Measurements from ENCODE around the gene FST.

Gene FST

GRCh38 chr5:53503562-53504218 is 23.3 kb downstream of the FST start:
- Histone ChIP-seq H3K79me2 (ENCODE audit: control insufficient read depth, low read length) (no peaks in the 10 kb centered on the region), H3K9me2 (replicated peaks; ENCODE audit: control insufficient read depth, low read length) (no peaks in the 10 kb centered on the region), H3K9me3 (ENCODE audit: control insufficient read depth, insufficient read depth, low read length) (peaks cover 4% of the 10 kb centered on the region; the same call in 1 of the 2 replicates), H3F3A (ENCODE audit: control insufficient read depth, insufficient read depth) (no peaks in the 10 kb centered on the region), H3K27ac (ENCODE audit: low read depth, low read length) (no peak overlapping the region), H3K27me3 (ENCODE audit: control insufficient read depth, low read length) (no peaks in the 10 kb centered on the region), H3K4me3 (ENCODE audit: low read length) (no peak overlapping the region), H3K36me3 (ENCODE audit: control insufficient read depth, low read length) (no peaks in the 10 kb centered on the region), H3K4me2 (ENCODE audit: low read length) (no peak overlapping the region), H4K20me1 (ENCODE audit: control insufficient read depth, insufficient read depth, low read depth, low read length) (no peaks in the 10 kb centered on the region), H3K4me1 (ENCODE audit: control insufficient read depth, low read length) (no peaks in the 10 kb centered on the region)
- TF ChIP-seq EZH2phosphoT487 (IDR thresholded peaks at IDR 0.05; ENCODE audit: borderline replicate concordance, low read length) (no peak), CTCF (IDR thresholded peaks at IDR 0.05; ENCODE audit: low read depth, low read length, poor library complexity, severe bottlenecking) (no peak)

GRCh38 chr5:53507013-53507412 is 26.6 kb downstream of the FST start:
- Histone ChIP-seq H3K4me3 (ENCODE audit: low read length) (no peak overlapping the region), H4K20me1 (ENCODE audit: control insufficient read depth, insufficient read depth, low read depth, low read length) (no peaks in the 10 kb centered on the region), H3K36me3 (ENCODE audit: control insufficient read depth, low read length) (no peaks in the 10 kb centered on the region), H3K27ac (ENCODE audit: low read depth, low read length) (no peak overlapping the region), H3F3A (ENCODE audit: control insufficient read depth, insufficient read depth) (no peaks in the 10 kb centered on the region), H3K79me2 (ENCODE audit: control insufficient read depth, low read length) (no peaks in the 10 kb centered on the region), H3K9me3 (ENCODE audit: control insufficient read depth, insufficient read depth, low read length) (peaks cover 4% of the 10 kb centered on the region; the same call in 1 of the 2 replicates), H3K9me2 (replicated peaks; ENCODE audit: control insufficient read depth, low read length) (no peaks in the 10 kb centered on the region), H3K27me3 (ENCODE audit: control insufficient read depth, low read length) (no peaks in the 10 kb centered on the region), H3K4me2 (ENCODE audit: low read length) (no peak overlapping the region), H3K4me1 (ENCODE audit: control insufficient read depth, low read length) (no peaks in the 10 kb centered on the region)
- TF ChIP-seq EZH2phosphoT487 (IDR thresholded peaks at IDR 0.05; ENCODE audit: borderline replicate concordance, low read length), result no peak
- TF ChIP-seq CTCF (IDR thresholded peaks at IDR 0.05; ENCODE audit: low read depth, low read length, poor library complexity, severe bottlenecking), result no peak

- Histone ChIP-seq H3K4me3 (ENCODE audit: low read length) (no peak overlapping the region), H3K79me2 (ENCODE audit: control insufficient read depth, low read length) (no peaks in the 10 kb centered on the region), H4K20me1 (ENCODE audit: control insufficient read depth, insufficient read depth, low read depth, low read length) (no peaks in the 10 kb centered on the region), H3K27me3 (ENCODE audit: control insufficient read depth, low read length) (no peaks in the 10 kb centered on the region), H3F3A (ENCODE audit: control insufficient read depth, insufficient read depth) (no peaks in the 10 kb centered on the region), H3K9me3 (ENCODE audit: control insufficient read depth, insufficient read depth, low read length) (peaks cover 4% of the 10 kb centered on the region; the same call in 1 of the 2 replicates), H3K4me2 (ENCODE audit: low read length) (no peak overlapping the region), H3K4me1 (ENCODE audit: control insufficient read depth, low read length) (no peaks in the 10 kb centered on the region), H3K9me2 (replicated peaks; ENCODE audit: control insufficient read depth, low read length) (no peaks in the 10 kb centered on the region), H3K27ac (ENCODE audit: low read depth, low read length) (no peak overlapping the region), H3K36me3 (ENCODE audit: control insufficient read depth, low read length) (no peaks in the 10 kb centered on the region)
- no peak for TF ChIP-seq EZH2phosphoT487 (IDR thresholded peaks at IDR 0.05; ENCODE audit: borderline replicate concordance, low read length)
- no peak for TF ChIP-seq CTCF (IDR thresholded peaks at IDR 0.05; ENCODE audit: low read depth, low read length, poor library complexity, severe bottlenecking)
These were observed 27.7 kb downstream of the FST start for GRCh38 chr5:53508125-53508524.
